Measurements from ENCODE around the gene GIPC2.
"Not testable (repeated sequence)": the region's sequence is repeated elsewhere in the genome, so short reads cannot be mapped to it uniquely, and the experiment has no call there.

Gene GIPC2

DNA sequence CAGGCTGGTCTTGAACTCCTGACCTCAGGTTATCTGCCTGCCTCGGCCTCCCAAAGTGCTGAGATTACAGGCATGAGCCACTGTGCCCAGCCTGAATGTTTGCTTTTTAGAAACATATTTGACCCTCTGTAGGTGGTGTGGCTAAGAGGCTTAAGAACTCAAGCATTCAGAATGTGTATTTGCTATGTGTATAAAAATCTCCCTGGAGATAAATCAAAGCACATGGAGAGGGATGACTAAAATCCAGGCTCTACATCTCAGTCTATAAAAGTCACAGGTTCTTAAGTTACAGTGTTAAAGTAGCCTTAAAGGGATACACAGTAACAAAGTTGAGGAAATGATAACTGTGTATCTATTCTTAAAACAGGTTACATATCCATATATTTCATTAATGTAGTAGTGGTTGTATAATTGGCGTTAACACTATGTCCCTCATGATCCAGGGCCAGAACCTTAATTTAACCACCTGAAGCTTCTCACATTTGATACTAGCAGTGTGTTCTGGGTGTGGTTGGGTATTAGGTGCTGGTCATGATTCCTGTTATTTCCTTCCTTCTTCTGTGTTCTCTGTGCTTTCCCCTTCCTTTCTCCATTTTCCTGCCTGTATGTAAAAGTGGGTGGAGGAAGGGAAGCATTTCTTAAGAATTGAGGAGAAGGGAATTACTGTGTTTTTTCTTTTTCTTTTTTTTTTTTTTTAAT lies 16.2 kb downstream of the GIPC2 start:
- Histone ChIP-seq H3K9ac (no peak overlapping the region), H3K4me3 (no peak overlapping the region), H3K4me2 (no peak overlapping the region), H3K9me3 (no peaks in the 10 kb centered on the region), H3K36me3 (no peaks in the 10 kb centered on the region), H4K20me1 (no peaks in the 10 kb centered on the region), H3K4me1 (no peaks in the 10 kb centered on the region), H3K27me3 (no peaks in the 10 kb centered on the region), H3K27ac (no peak overlapping the region)
- no peak for TF ChIP-seq Cebpa-rat (IDR thresholded peaks at IDR 0.05)

DNA sequence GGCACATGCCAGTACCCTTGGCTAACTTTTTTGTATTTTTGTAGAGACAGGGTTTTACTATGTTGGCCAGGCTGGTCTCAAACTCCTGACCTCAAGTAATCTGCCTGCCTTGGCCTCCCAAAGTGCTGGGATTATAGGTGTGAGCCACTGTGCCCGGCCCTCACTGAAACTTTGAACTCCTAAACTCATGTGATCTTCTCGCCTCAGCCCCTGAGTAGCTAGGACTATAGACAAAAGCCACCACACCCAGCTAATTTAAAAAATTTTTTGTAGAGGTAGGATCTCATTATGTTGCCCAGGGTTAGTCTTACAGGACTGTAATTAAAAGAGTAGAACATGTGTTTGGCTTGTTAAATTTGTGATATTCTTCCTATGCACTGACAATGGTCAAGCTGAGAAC lies 19.1 kb downstream of the GIPC2 start:
- H3K4me2 ChIP-seq, H4K20me1 ChIP-seq, H3K9me3 ChIP-seq, H3K4me3 ChIP-seq, H3K36me3 ChIP-seq, H3K9ac ChIP-seq, H3K27me3 ChIP-seq, H3K4me1 ChIP-seq, H3K27ac ChIP-seq: not testable (repeated sequence)

DNA sequence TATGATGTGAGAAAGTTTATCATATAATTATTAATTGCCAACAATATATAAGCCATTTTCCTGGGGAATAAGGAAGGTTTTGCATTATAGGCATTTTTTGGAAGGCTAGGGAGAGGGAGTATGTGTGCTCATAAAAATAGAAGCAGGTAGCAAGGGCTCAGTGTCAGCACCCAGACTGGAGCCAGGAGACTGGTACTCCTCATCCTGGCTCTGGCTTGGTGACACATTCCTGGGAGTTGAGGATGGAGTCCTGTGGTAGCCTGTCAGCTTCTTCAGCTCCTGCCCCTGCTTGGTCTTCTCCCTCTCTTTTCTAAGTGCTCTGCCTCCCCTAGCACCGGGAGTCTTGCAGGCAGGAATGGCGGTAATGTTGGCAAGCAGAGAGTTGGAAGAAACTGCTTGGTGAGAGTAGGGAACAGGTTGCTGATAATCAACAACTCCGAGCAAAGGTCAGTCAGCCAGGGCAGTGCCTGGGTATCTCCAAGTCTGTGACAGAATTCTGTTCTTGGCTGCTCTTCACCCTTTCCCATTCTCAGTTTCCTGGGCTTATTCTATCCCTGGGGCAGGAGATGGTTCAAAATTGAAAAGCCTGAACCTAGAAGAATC lies 23.0 kb downstream of the GIPC2 start:
- Histone ChIP-seq H3K9me3 (no peaks in the 10 kb centered on the region), H4K20me1 (no peaks in the 10 kb centered on the region), H3K4me3 (no peak overlapping the region), H3K4me2 (no peak overlapping the region), H3K27ac (no peak overlapping the region), H3K36me3 (no peaks in the 10 kb centered on the region), H3K27me3 (no peaks in the 10 kb centered on the region), H3K4me1 (no peaks in the 10 kb centered on the region), H3K9ac (no peak overlapping the region)
- no peak for TF ChIP-seq Cebpa-rat (IDR thresholded peaks at IDR 0.05)

DNA sequence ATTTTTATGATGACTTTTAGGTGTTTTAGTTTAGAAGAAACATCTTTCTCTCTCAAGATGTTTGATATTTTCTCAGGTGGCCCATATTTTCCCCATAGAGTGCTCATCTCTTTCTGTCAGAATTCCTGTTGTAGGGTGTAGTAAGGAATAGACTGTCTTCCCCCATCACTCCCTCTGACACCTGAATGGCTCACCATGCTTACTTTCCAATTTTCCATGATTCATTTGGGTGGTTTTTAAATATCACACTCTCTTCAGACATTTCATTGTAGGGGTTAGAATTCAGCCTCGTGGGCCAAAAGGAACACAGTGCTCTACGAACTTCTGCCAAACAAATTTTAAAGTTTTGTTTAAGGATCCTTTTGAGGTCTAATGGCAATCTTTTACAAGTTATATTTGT lies 24.0 kb downstream of the GIPC2 start:
- no peak overlapping the region for H3K9ac ChIP-seq
- no peaks in the 10 kb centered on the region for H3K4me1 ChIP-seq
- H3K27me3 ChIP-seq, result no peaks in the 10 kb centered on the region
- H4K20me1 ChIP-seq, result no peaks in the 10 kb centered on the region
- no peak overlapping the region for H3K4me3 ChIP-seq
- no peak for TF ChIP-seq Cebpa-rat (IDR thresholded peaks at IDR 0.05)
- H3K4me2 ChIP-seq, result no peak overlapping the region
- no peak overlapping the region for H3K27ac ChIP-seq
- no peaks in the 10 kb centered on the region for H3K36me3 ChIP-seq
- no peaks in the 10 kb centered on the region for H3K9me3 ChIP-seq

DNA sequence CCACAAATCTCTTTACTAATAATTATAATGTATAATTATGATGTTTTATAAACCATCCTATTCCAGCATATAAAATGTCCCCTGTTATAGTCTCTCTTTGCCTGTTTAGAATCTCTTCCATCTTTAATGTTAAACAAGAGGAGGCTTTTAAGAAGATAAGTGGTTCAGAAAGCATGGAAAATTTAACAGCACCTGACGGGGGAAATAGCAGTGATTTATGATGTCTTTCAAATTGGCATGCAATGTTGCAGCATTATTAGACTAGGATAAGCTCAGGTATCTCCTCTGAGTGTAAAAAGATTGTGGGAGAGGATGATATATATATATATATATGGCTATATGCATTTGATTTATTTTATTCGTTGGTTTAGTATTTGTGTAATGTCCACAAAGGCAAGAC lies 24.4 kb downstream of the GIPC2 start:
- TF ChIP-seq Cebpa-rat (IDR thresholded peaks at IDR 0.05), result no peak
- Histone ChIP-seq H3K9ac (no peak overlapping the region), H3K4me2 (no peak overlapping the region), H3K4me3 (no peak overlapping the region), H3K36me3 (no peaks in the 10 kb centered on the region), H3K27me3 (no peaks in the 10 kb centered on the region), H3K9me3 (no peaks in the 10 kb centered on the region), H4K20me1 (no peaks in the 10 kb centered on the region), H3K4me1 (no peaks in the 10 kb centered on the region), H3K27ac (no peak overlapping the region)

DNA sequence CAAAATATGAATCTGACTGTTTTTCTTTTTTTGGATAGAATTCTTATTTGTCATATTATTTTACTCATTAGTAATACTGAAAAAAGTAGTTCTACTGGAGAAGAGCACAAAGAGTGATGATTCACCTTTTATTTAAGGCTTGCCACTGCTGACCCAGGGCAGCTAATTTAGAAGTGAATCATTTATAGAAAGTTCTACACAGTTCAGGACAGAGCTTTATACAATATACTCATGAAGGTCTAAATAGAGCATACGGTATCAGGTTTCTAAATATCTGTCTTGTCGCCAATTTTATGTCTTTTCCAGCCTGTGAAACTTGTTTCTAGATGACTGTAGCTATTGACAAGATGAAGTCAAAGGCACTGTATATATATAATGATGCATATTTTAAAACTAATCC lies 25.0 kb downstream of the GIPC2 start:
- Histone ChIP-seq H3K27me3 (no peaks in the 10 kb centered on the region), H3K9ac (no peak overlapping the region), H3K4me3 (no peak overlapping the region), H3K9me3 (no peaks in the 10 kb centered on the region), H3K27ac (no peak overlapping the region), H3K4me1 (no peaks in the 10 kb centered on the region), H3K36me3 (no peaks in the 10 kb centered on the region), H3K4me2 (no peak overlapping the region), H4K20me1 (no peaks in the 10 kb centered on the region)
- no peak for TF ChIP-seq Cebpa-rat (IDR thresholded peaks at IDR 0.05)

DNA sequence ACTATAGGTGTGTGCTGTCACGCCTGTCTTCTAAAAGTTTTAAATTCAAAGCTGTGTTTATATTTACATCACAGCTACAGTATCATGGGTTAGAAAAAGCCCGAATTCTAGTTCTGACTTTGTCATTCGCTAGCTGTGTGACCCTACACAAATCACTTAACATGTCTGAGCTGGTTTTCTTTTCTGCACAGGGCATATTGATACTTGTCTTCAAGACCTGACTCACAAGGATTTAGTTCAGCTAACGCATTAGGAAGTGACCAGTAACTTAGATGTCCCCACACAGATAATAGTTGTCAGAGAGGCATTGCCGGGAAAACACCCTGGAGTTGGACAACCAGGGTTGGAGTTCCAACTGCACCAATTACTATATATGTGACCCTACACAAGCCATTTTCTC lies 25.9 kb downstream of the GIPC2 start:
- no peak for TF ChIP-seq Cebpa-rat (IDR thresholded peaks at IDR 0.05)
- Histone ChIP-seq H3K36me3 (no peaks in the 10 kb centered on the region), H3K27me3 (no peaks in the 10 kb centered on the region), H4K20me1 (no peaks in the 10 kb centered on the region), H3K9me3 (no peaks in the 10 kb centered on the region), H3K27ac (no peak overlapping the region), H3K4me3 (no peak overlapping the region), H3K4me2 (no peak overlapping the region), H3K4me1 (no peaks in the 10 kb centered on the region), H3K9ac (no peak overlapping the region)

DNA sequence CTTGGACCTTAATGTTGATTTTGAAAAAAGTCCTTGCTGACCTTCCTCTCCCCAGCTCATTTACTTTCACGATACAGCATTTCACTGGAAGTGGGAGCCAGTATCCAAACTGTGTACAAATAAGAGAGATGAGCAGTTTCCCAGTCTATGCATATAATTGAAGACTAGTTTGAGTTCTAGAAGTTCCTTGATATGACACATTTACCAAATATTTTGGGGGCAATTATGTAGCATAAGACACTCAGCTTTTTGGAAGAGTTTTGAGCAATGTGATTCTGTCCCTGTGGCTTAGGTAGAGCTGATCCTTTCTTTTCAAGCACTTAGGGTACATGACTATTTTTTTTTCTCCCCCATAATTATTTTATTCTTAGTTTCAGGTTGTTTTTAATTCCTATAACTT lies 26.4 kb downstream of the GIPC2 start:
- Histone ChIP-seq H3K4me2 (no peak overlapping the region), H3K9ac (no peak overlapping the region), H3K27ac (no peak overlapping the region), H3K36me3 (no peaks in the 10 kb centered on the region), H3K4me3 (no peak overlapping the region), H3K4me1 (no peaks in the 10 kb centered on the region), H4K20me1 (no peaks in the 10 kb centered on the region), H3K9me3 (no peaks in the 10 kb centered on the region), H3K27me3 (no peaks in the 10 kb centered on the region)
- no peak for TF ChIP-seq Cebpa-rat (IDR thresholded peaks at IDR 0.05)

DNA sequence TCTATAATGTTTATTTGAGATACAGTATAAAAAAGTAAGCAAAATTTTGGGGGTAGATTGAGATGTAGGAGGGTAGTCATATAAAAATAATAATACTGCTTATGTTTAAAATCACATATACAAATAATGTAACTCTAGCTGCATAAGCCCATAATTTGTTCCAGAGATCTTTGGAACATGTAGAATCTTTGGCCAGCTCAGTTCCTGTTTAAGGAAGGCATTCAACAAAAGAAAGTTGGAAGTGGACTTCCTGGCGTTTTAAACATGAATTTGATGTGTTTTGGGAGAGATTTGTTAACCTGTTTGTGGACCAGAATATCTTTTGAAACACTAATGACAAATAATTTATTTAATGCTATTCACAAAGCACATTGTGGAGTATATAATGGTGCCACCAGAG lies 27.7 kb downstream of the GIPC2 start:
- no peak overlapping the region for H3K27ac ChIP-seq
- no peaks in the 10 kb centered on the region for H3K4me1 ChIP-seq
- H4K20me1 ChIP-seq, result no peaks in the 10 kb centered on the region
- TF ChIP-seq Cebpa-rat (IDR thresholded peaks at IDR 0.05), result no peak
- H3K4me3 ChIP-seq, result no peak overlapping the region
- H3K27me3 ChIP-seq, result no peaks in the 10 kb centered on the region
- H3K9ac ChIP-seq, result no peak overlapping the region
- no peaks in the 10 kb centered on the region for H3K9me3 ChIP-seq
- H3K36me3 ChIP-seq, result no peaks in the 10 kb centered on the region
- no peak overlapping the region for H3K4me2 ChIP-seq

DNA sequence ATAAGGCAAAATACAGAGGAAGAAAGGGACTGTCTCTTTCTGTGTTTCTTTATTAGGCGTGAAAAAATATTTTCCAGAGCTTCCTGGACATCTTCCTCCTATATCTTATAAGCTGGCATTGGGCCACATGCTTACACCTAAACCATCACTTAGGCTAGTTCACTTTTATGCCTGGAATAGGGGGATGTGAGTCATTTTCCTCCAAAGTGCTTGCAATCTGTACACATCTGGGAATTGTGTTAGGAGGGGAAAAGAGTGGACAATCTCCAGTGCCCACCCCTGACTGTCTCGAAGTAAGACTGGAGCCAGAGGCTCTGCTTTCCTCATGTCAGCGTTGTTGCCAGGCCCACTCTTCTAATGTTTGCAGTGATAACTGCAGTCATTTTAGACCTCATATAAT lies 29.9 kb downstream of the GIPC2 start:
- Histone ChIP-seq H3K4me3 (no peak overlapping the region), H4K20me1 (no peaks in the 10 kb centered on the region), H3K9ac (no peak overlapping the region), H3K4me2 (no peak overlapping the region), H3K36me3 (no peaks in the 10 kb centered on the region), H3K27me3 (no peaks in the 10 kb centered on the region), H3K9me3 (no peaks in the 10 kb centered on the region), H3K4me1 (no peaks in the 10 kb centered on the region), H3K27ac (no peak overlapping the region)
- no peak for TF ChIP-seq Cebpa-rat (IDR thresholded peaks at IDR 0.05)

DNA sequence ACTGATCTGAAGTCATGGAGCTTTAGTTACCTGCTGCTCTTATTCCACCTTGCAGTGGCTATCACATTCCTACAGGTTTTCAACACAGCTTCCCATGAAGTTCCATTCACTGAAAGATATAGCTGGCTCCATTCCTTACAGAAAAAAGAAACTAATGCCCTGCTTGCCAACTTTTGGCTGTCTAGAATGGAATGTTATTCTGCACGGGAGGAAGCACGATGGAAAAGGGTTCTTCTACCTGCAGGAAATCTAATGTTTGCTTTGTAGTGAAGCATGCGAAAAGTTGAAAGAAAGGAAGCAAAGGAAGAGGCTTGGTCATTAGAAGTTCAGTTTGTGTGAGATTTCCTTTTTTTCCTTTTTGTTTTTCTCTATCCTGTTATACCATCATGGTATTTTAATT lies 32.6 kb downstream of the GIPC2 start:
- Histone ChIP-seq H3K9me3 (no peaks in the 10 kb centered on the region), H3K36me3 (no peaks in the 10 kb centered on the region), H3K27me3 (no peaks in the 10 kb centered on the region), H3K27ac (no peak overlapping the region), H3K4me3 (no peak overlapping the region), H3K9ac (no peak overlapping the region), H4K20me1 (no peaks in the 10 kb centered on the region), H3K4me2 (no peak overlapping the region), H3K4me1 (no peaks in the 10 kb centered on the region)
- no peak for TF ChIP-seq Cebpa-rat (IDR thresholded peaks at IDR 0.05)
